HepG2 (cell line): ENCODE results near the gene TRIM66. TPM values are rescaled to one million over a fixed set of nuclear protein-coding genes. Genes with fewer than 3 reads are reported as not detected.

ENCODE experiments used
- ATAC-seq: fragments of 200-7000 bp; cut with Tn5 transposase; 3 replicates; pipeline ENCODE4 v1.9.1; 2020; ENCODE audit warnings: mild to moderate bottlenecking, moderate library complexity
- BruUV-seq: library from RNA; stranded (reverse); fragments of 400-500 nt; replicated peaks from 2 replicates; lab custom pipeline; 2021; lab: Mats Ljungman, UMichigan
- CTCF ChIA-PET: fragments of 300-600 bp; formaldehyde crosslinking; extraction: SDS; loops from one replicate; lab custom pipeline; 2021; ENCODE audit warnings: low total read pairs, inconsistent platforms, low intra/inter-chr PET ratio; lab: Yijun Ruan, JAX
- POLR2A ChIA-PET: fragments of 350-600 bp; sonication (Branson Sonifier 250); formaldehyde crosslinking; loops from one replicate; lab custom pipeline; 2020; ENCODE audit warnings: antibody characterized with exemption, inconsistent platforms; lab: Yijun Ruan, JAX
- DNase-seq: peaks from one replicate; pipeline ENCODE4 v3.0.0-alpha.2; 2015; ENCODE audit warnings: low spot score
- FAIRE-seq: peaks from 3 replicates; lab custom pipeline; 2011; peaks lifted over from hg19 to GRCh38; lab: Jason Lieb, UNC
- H2AFZ ChIP-seq: one replicate; pipeline ENCODE4 v1.6.1; 2011; ENCODE audit warnings: low read length, inconsistent platforms
- H3K27ac ChIP-seq: fragments of 300-600 bp; 3 replicates; pipeline ENCODE4 v1.8.0; 2011; ENCODE audit warnings: mixed run types, mild to moderate bottlenecking, mixed read lengths, low read length, inconsistent platforms; ENCODE audit not compliant: insufficient read depth; ENCODE audit errors: extremely low read length
- H3K27me3 ChIP-seq, 2 experiments: fragments of 200-600 bp in 1 of 2; 2 replicates in 1 of 2; 3 replicates in 1 of 2; pipeline versions ENCODE4 v1.6.0 to v1.8.0; 2011; ENCODE audit warnings: low read length in 2 of 2, mild to moderate bottlenecking in 2 of 2, moderate library complexity in 2 of 2, inconsistent platforms in 1 of 2; ENCODE audit not compliant: insufficient read depth in 2 of 2, control insufficient read depth in 1 of 2
- H3K36me3 ChIP-seq, 2 experiments: fragments of 200-600 bp in 1 of 2; replicated peaks in 1 of 2; 2 replicates in 1 of 2; 3 replicates in 1 of 2; pipeline versions ENCODE4 v1.5.1 to v1.8.0; 2011; ENCODE audit warnings: low read length in 2 of 2, inconsistent platforms in 1 of 2; ENCODE audit not compliant: insufficient read depth in 2 of 2, control insufficient read depth in 1 of 2
- H3K4me1 ChIP-seq: 2 replicates; pipeline ENCODE4 v1.5.1; 2012; ENCODE audit warnings: low read length, inconsistent platforms; ENCODE audit not compliant: insufficient read depth
- H3K4me2 ChIP-seq: 2 replicates; pipeline ENCODE4 v1.6.0; 2011; ENCODE audit warnings: low read depth, low read length, inconsistent platforms
- H3K4me3 ChIP-seq, 3 experiments: fragments of 200-600 bp in 1 of 3; sonication (generic), shearing (Covaris generic) in 1 of 3; replicated peaks in 1 of 3; 2 replicates each; pipeline ENCODE4 v1.5.1; 2011 to 2016; ENCODE audit warnings: low read length in 3 of 3, inconsistent platforms in 2 of 3, low read depth in 2 of 3, mild to moderate bottlenecking in 2 of 3, control low read depth in 1 of 3, mixed read lengths in 1 of 3; ENCODE audit not compliant: insufficient read depth in 1 of 3
- H3K79me2 ChIP-seq: one replicate; pipeline ENCODE4 v1.6.1; 2011; ENCODE audit warnings: low read length, inconsistent platforms; ENCODE audit not compliant: insufficient read depth
- H3K9ac ChIP-seq: 2 replicates; pipeline ENCODE4 v1.6.0; 2011; ENCODE audit warnings: mild to moderate bottlenecking, low read depth, low read length, inconsistent platforms; ENCODE audit not compliant: insufficient read depth
- H3K9me3 ChIP-seq: 2 replicates; pipeline ENCODE4 v1.5.1; 2012; ENCODE audit warnings: mild to moderate bottlenecking, low read length
- H4K20me1 ChIP-seq: 2 replicates; pipeline ENCODE4 v1.6.0; 2011; ENCODE audit warnings: inconsistent platforms, mild to moderate bottlenecking, low read length, moderate library complexity; ENCODE audit not compliant: insufficient read depth
- CCDC6 ChIP-seq: sonication (generic); formaldehyde crosslinking; IDR thresholded peaks from 2 replicates; pipeline ENCODE4 v1.8.1; 2022; ENCODE audit warnings: mild to moderate bottlenecking, missing genetic modification reagents, moderate library complexity
- CREBL2 ChIP-seq: sonication (generic); formaldehyde crosslinking; IDR thresholded peaks from 2 replicates; pipeline ENCODE4 v1.8.1; 2023; ENCODE audit warnings: missing genetic modification reagents, mild to moderate bottlenecking, borderline replicate concordance
- E2F5 ChIP-seq: sonication (generic); formaldehyde crosslinking; conservative IDR thresholded peaks from 2 replicates; pipeline ENCODE4 v1.4.0; 2020; ENCODE audit warnings: missing genetic modification reagents
- EEA1 ChIP-seq: sonication (generic); formaldehyde crosslinking; IDR thresholded peaks from 2 replicates; pipeline ENCODE4 v1.5.1; 2020; ENCODE audit warnings: mild to moderate bottlenecking, missing genetic modification reagents, borderline replicate concordance
- KAT2B ChIP-seq: fragments of 150-350 bp; IDR thresholded peaks from 2 replicates; pipeline ENCODE4 v1.6.1; 2014; ENCODE audit warnings: low read depth, low read length, borderline replicate concordance
- MLLT10 ChIP-seq: sonication (generic); formaldehyde crosslinking; IDR thresholded peaks from 2 replicates; pipeline ENCODE4 v1.4.0; 2020; ENCODE audit warnings: missing genetic modification reagents
- RARG ChIP-seq: sonication (generic); formaldehyde crosslinking; IDR thresholded peaks from 2 replicates; pipeline ENCODE4 v1.4.0; 2020; ENCODE audit warnings: low read depth, mild to moderate bottlenecking, missing genetic modification reagents
- TCF7L2 ChIP-seq: IDR thresholded peaks from 2 replicates; pipeline ENCODE4 v1.6.1; 2011; ENCODE audit warnings: mild to moderate bottlenecking, low read depth, low read length, moderate library complexity
- ZC3H4 ChIP-seq: sonication (generic); formaldehyde crosslinking; IDR thresholded peaks from 2 replicates; pipeline ENCODE4 v1.4.0; 2020; ENCODE audit warnings: missing genetic modification reagents, borderline replicate concordance
- ZMAT5 ChIP-seq: sonication (generic); formaldehyde crosslinking; IDR thresholded peaks from 2 replicates; pipeline ENCODE4 v1.5.0; 2020; ENCODE audit warnings: mild to moderate bottlenecking, low read depth, missing genetic modification reagents, borderline replicate concordance
- ZNF12 ChIP-seq: sonication (generic); formaldehyde crosslinking; IDR thresholded peaks from 2 replicates; pipeline ENCODE4 v1.5.0; 2020; ENCODE audit warnings: missing genetic modification reagents
- ZNF138 ChIP-seq: sonication (generic); formaldehyde crosslinking; IDR thresholded peaks from 2 replicates; pipeline ENCODE4 v1.5.0; 2020; ENCODE audit warnings: mild to moderate bottlenecking, low read depth, missing genetic modification reagents
- ZNF142 ChIP-seq: sonication (generic); formaldehyde crosslinking; IDR thresholded peaks from 2 replicates; pipeline ENCODE4 v1.4.0; 2020; ENCODE audit warnings: missing genetic modification reagents
- ZNF251 ChIP-seq: sonication (generic); formaldehyde crosslinking; IDR thresholded peaks from 2 replicates; pipeline ENCODE4 v1.9.0; 2021; ENCODE audit warnings: mild to moderate bottlenecking, missing genetic modification reagents
- ZNF34 ChIP-seq: sonication (generic); formaldehyde crosslinking; IDR thresholded peaks from 2 replicates; pipeline ENCODE4 v1.4.0; 2020; ENCODE audit warnings: mild to moderate bottlenecking, missing genetic modification reagents, borderline replicate concordance
- ZNF350 ChIP-seq: sonication (generic); formaldehyde crosslinking; IDR thresholded peaks from 2 replicates; pipeline ENCODE4 v1.4.0; 2020; ENCODE audit warnings: mild to moderate bottlenecking, low read depth, missing genetic modification reagents, borderline replicate concordance
- ZNF619 ChIP-seq: sonication (generic); formaldehyde crosslinking; IDR thresholded peaks from 2 replicates; pipeline ENCODE4 v1.4.0; 2020; ENCODE audit warnings: mild to moderate bottlenecking, missing genetic modification reagents
- WGBS: methylation state at CpG from one replicate; pipeline ENCODE4 v1.1.6; 2017; ENCODE audit warnings: low lambda C conversion rate; 5-methylcytosine and 5-hydroxymethylcytosine counted together
- in situ Hi-C: cut with HindIII; loops from 2 replicates; pipeline ENCODE4 v1.10.0; 2017; ENCODE audit warnings: low pct_unique_long_range_greater_than_20kb; ENCODE audit not compliant: extremely low pct_ligation_motif_present
- intact Hi-C: fragments of 100-400 bp; cut with micrococcal nuclease; formaldehyde crosslinking; loops from one replicate; pipeline ENCODE4 v1.10.0; 2022; ENCODE audit not compliant: unreplicated experiment
- polyA plus RNA-seq, 8 experiments: library from polyadenylated mRNA; depleted of rRNA in 3 of 8; stranded (reverse) in 7 of 8; unstranded in 1 of 8; fragments of >200 nt; fragmentation: Illumina TruSeq in 4 of 8; extraction: Trizol in 4 of 8; gene quantifications; 2 replicates each; pipeline versions ENCODE4 v1.2.1 to v1.2.3, GENCODE V29; 2011 to 2016; ENCODE audit warnings: low read depth in 4 of 8, missing spikeins in 1 of 8, mixed read lengths in 1 of 8; ENCODE audit not compliant: insufficient read depth in 1 of 8
- total RNA-seq, 5 experiments: library from RNA; depleted of rRNA; stranded (reverse); fragments of >200 nt; fragmentation: Illumina TruSeq; extraction: Trizol; gene quantifications; 2 replicates each; pipeline ENCODE4 v1.2.3, GENCODE V29; 2016; ENCODE audit warnings: low read depth in 1 of 5

Gene TRIM66
- total and polyA plus RNA-seq, 2 of the 13 experiments (the other 11 are each of a cell fraction or from before 2014, with no cell fraction given) = 4.9 to 6.1 TPM

- ChIA-PET POLR2A (no interaction called here), CTCF (no interaction called here)
- Histone ChIP-seq H2AFZ (no peak overlapping the region), H3K79me2 (no peaks in the 10 kb centered on the region), H3K4me1 (no peaks in the 10 kb centered on the region), H3K27ac (no peak overlapping the region), H4K20me1 (no peaks in the 10 kb centered on the region), H3K9me3 (no peaks in the 10 kb centered on the region), H3K36me3 (peaks cover 26 to 52% of the 10 kb centered on the region in 2 experiments), H3K4me3 (no peak overlapping the region), H3K27me3 (no peaks in the 10 kb centered on the region), H3K9ac (no peak overlapping the region), H3K4me2 (no peak overlapping the region)
- FAIRE-seq (no peak), ATAC-seq (no peak), DNase-seq (no peak)
- WGBS = 95% methylated on average over 4 of the region's 5 CpGs
- intact Hi-C loops = no loop called here
- in situ Hi-C loops = no loop called here
- BruUV-seq = no TSS peak
- no peak for TF ChIP-seq ZNF142
- TF ChIP-seq CCDC6 (CRISPR knock-in tag) = no peak
- TF ChIP-seq E2F5 (CRISPR knock-in tag) = no peak
- no peak for TF ChIP-seq MLLT10 (CRISPR knock-in tag)
- TF ChIP-seq TCF7L2 = no peak
- TF ChIP-seq ZNF619 (CRISPR knock-in tag) = no peak
- TF ChIP-seq ZNF34 (CRISPR knock-in tag) = no peak
- TF ChIP-seq ZNF12 = no peak
- TF ChIP-seq ZC3H4 (CRISPR knock-in tag) = no peak
- no peak for TF ChIP-seq ZMAT5 (CRISPR knock-in tag)
- no peak for TF ChIP-seq ZNF350
- no peak for TF ChIP-seq ZNF138 (CRISPR knock-in tag)
- no peak for TF ChIP-seq RARG (CRISPR knock-in tag)
- no peak for TF ChIP-seq KAT2B
- no peak for TF ChIP-seq ZNF251
- TF ChIP-seq EEA1 (CRISPR knock-in tag) = no peak
- no peak for TF ChIP-seq CREBL2
Measured at GRCh38 chr11:8642196-8642841, 40.1 kb downstream of the TRIM66 start.
